ENCODE results near the gene KDM2B. TPM values are rescaled to one million over a fixed set of nuclear protein-coding genes. Genes with fewer than 3 reads are reported as not detected.

KDM2B gene
- polyA plus RNA-seq, 1 donor from 2014 or later = 85.5 TPM

DNA sequence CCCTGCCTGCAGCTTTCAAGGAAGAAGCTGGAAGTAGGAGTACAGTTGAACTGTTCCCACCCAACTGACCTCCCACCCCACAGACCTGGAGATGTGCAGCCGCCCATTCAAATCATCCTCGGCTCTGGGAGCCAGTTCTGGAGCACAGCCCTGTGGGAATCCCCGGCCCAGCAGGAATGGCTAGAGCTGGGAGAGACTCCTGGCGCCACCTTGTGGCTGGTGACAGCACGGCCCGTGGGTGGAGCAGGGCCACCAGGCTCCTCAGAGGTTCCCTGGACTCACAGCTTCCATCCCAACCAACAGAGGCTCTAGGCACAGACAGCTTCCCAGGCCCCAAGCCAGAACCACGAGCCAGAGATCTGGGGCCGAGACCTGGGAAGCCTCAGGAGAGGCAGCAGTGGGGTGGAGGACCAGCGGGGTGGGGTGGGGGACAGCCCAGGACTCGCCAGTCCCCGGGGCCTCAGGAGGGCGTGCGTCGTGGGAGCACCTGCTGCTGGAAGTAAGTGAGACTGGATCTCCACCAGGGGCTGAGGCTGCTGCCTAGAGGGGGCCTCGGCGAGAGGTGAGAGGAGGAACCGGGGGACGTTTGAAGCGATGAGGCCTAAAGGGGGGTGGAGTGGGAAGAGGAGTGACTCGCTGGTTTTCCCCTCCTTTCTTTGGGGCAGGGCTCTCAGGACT is 137.5 kb downstream of the KDM2B start:
- Histone ChIP-seq H3F3A (ENCODE audit: insufficient read depth, low read length, poor library complexity, severe bottlenecking) (no peaks in the 10 kb centered on the region), H3K4me3 (ENCODE audit: low read length) (no peak overlapping the region), H4K20me1 (ENCODE audit: insufficient read depth) (no peaks in the 10 kb centered on the region), H2AFZ (ENCODE audit: low read depth, low read length) (no peak overlapping the region), H3K9me3 (ENCODE audit: low read length) (no peaks in the 10 kb centered on the region), H3K79me2 (replicated peaks; ENCODE audit: insufficient read depth, low read length) (no peaks in the 10 kb centered on the region), H3K9me2 (ENCODE audit: insufficient read depth, low read length) (no peaks in the 10 kb centered on the region), H3K27me3 (ENCODE audit: insufficient read depth, low read depth, low read length) (no peaks in the 10 kb centered on the region), H3K36me3 (ENCODE audit: insufficient read depth, low read length) (no peaks in the 10 kb centered on the region), H3K27ac (ENCODE audit: low read length) (no peak overlapping the region), H3K4me2 (ENCODE audit: low read length) (no peak overlapping the region), H3K9ac (ENCODE audit: low read length) (no peak overlapping the region)
- TF ChIP-seq SMC3 (conservative IDR thresholded peaks at IDR 0.05; ENCODE audit: poor library complexity) = peak; percentile 63
- no peak for TF ChIP-seq TAF1 (IDR thresholded peaks at IDR 0.05; ENCODE audit: low read depth)
- no peak for TF ChIP-seq POLR2AphosphoS5 (IDR thresholded peaks at IDR 0.05)
- TF ChIP-seq, protein P1, sequence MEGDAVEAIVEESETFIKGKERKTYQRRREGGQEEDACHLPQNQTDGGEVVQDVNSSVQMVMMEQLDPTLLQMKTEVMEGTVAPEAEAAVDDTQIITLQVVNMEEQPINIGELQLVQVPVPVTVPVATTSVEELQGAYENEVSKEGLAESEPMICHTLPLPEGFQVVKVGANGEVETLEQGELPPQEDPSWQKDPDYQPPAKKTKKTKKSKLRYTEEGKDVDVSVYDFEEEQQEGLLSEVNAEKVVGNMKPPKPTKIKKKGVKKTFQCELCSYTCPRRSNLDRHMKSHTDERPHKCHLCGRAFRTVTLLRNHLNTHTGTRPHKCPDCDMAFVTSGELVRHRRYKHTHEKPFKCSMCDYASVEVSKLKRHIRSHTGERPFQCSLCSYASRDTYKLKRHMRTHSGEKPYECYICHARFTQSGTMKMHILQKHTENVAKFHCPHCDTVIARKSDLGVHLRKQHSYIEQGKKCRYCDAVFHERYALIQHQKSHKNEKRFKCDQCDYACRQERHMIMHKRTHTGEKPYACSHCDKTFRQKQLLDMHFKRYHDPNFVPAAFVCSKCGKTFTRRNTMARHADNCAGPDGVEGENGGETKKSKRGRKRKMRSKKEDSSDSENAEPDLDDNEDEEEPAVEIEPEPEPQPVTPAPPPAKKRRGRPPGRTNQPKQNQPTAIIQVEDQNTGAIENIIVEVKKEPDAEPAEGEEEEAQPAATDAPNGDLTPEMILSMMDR (IDR thresholded peaks at IDR 0.05; ENCODE audit: poor library complexity, severe bottlenecking) = peak; percentile 59
- no peak for TF ChIP-seq EZH2 (IDR thresholded peaks at IDR 0.05; ENCODE audit: borderline replicate concordance, insufficient read depth, low read length, poor library complexity, severe bottlenecking)
- TF ChIP-seq MXI1 (conservative IDR thresholded peaks at IDR 0.05; ENCODE audit: poor library complexity, severe bottlenecking) = no peak
- no peak for TF ChIP-seq REST (IDR thresholded peaks at IDR 0.05; ENCODE audit: borderline replicate concordance)
- peak; percentile 45 for TF ChIP-seq RAD21 (conservative IDR thresholded peaks at IDR 0.05)
- TF ChIP-seq EP300 (conservative IDR thresholded peaks at IDR 0.05; ENCODE audit: poor library complexity, severe bottlenecking) = no peak

DNA sequence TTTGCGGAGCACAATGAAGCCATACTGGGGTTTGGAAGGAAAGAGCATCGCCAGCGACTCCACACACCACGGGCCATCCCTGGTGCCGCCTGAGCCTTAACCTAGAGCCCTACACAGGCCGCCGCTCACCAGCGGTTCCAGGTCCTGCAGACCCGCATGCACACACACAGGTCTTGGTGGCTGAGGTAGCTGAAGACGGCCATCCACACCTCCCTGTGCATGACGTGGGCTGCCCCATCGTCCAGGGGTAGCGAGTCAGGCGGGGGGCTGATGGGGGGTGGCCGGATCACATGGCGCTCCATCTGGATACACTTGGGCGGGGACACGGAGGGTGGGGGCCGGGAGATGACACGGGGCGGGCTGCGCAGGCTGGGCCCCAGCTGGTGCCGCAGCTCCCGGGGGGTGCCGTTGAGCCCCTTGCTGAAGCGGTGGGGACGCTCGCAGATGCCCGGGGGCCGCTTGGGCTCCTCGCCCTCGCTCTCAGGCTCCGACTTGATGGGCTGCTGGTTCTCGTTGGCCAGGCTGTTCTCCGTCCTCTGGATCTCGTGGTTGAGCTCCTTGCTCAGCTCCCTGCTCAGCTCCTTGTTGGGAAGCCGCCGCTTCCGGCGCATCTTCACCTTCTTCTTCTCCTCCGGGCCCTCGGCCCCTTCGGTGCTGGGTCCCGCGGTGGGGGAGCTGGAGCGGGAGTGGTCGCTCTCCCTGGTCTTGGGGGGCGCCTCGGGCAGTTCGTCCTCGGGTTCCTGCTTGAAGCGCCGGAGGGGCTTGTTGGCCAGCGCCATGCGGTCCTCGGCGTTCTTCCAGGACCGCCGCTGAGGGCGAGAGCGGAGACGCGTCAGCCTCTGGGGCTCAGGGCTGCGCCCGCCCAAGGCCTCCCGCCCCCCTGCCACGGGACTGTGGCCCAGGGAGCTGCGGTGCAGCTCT is 138.5 kb downstream of the KDM2B start:
- Histone ChIP-seq H3K79me2 (replicated peaks; ENCODE audit: insufficient read depth, low read length) (no peaks in the 10 kb centered on the region), H3K36me3 (ENCODE audit: insufficient read depth, low read length) (no peaks in the 10 kb centered on the region), H3K9ac (ENCODE audit: low read length) (no peak overlapping the region), H3K27ac (ENCODE audit: low read length) (no peak overlapping the region), H3F3A (ENCODE audit: insufficient read depth, low read length, poor library complexity, severe bottlenecking) (no peaks in the 10 kb centered on the region), H3K27me3 (ENCODE audit: insufficient read depth, low read depth, low read length) (no peaks in the 10 kb centered on the region), H3K9me2 (ENCODE audit: insufficient read depth, low read length) (no peaks in the 10 kb centered on the region), H3K9me3 (ENCODE audit: low read length) (no peaks in the 10 kb centered on the region), H3K4me3 (ENCODE audit: low read length) (no peak overlapping the region), H2AFZ (ENCODE audit: low read depth, low read length) (no peak overlapping the region), H3K4me2 (ENCODE audit: low read length) (no peak overlapping the region), H4K20me1 (ENCODE audit: insufficient read depth) (no peaks in the 10 kb centered on the region)
- TF ChIP-seq MXI1 (conservative IDR thresholded peaks at IDR 0.05; ENCODE audit: poor library complexity, severe bottlenecking) (no peak), RAD21 (conservative IDR thresholded peaks at IDR 0.05) (no peak), REST (IDR thresholded peaks at IDR 0.05; ENCODE audit: borderline replicate concordance) (no peak), EP300 (conservative IDR thresholded peaks at IDR 0.05; ENCODE audit: poor library complexity, severe bottlenecking) (no peak), TAF1 (IDR thresholded peaks at IDR 0.05; ENCODE audit: low read depth) (no peak), EZH2 (IDR thresholded peaks at IDR 0.05; ENCODE audit: borderline replicate concordance, insufficient read depth, low read length, poor library complexity, severe bottlenecking) (no peak), POLR2AphosphoS5 (IDR thresholded peaks at IDR 0.05) (no peak), SMC3 (conservative IDR thresholded peaks at IDR 0.05; ENCODE audit: poor library complexity) (no peak)
- TF ChIP-seq, protein P1 (IDR thresholded peaks at IDR 0.05; ENCODE audit: poor library complexity, severe bottlenecking) = no peak
